GM19240 (cell line): Measurements from ENCODE around the gene EPOP.
"Not testable (repeated sequence)": the region's sequence is repeated elsewhere in the genome, so short reads cannot be mapped to it uniquely, and the experiment has no call there.

Source experiments
- DNase-seq: peaks from one replicate; pipeline ENCODE4 v3.0.0; 2011; ENCODE audit warnings: low spot score; ENCODE audit not compliant: insufficient read length

EPOP gene

DNA sequence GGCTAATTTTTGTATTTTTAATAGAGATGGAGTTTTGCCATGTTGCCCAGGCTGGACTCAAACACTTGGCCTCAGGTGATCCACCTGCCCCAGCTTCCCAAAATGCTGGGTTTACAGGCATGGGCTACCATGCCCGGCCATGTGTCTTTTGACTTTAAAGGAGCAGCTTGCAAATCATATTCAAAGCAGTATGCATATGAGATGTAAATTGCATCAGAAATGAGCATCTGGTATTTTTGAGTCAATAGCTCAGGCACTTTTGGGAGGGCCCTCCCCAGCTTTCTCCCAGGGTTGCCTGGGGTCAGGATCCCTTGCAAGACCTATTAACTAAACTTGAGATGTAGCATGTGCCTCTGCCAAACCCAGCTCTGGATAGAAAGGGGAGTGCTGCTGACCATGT, 21.5 kb downstream of the EPOP start:
- no peak for DNase-seq

GRCh38 chr17:38650653-38651173, 24.0 kb downstream of the EPOP start:
- DNase-seq, result not testable (repeated sequence)

- DNase-seq, result no peak
Measured at GRCh38 chr17:38637951-38638350, 36.8 kb downstream of the EPOP start.

DNA sequence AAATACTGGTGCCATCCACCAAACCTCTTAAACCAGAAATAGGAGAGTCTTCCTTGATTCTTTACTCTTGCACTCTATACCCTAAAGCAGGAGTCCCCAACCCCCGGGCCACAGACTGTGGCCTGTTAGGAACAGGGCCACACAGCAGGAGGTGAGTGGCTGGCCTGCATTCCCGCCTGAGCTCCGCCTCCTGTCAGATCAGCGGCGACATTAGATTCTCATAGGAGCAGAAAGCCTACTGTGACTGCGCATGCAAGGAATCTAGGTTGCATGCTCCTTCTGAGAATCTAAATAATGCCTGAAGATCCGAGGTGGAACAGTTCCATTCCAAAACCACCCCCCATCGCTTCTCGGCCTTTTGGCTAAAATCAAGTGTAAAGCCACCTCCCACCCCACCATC, 38.7 kb downstream of the EPOP start:
- no peak for DNase-seq

- DNase-seq, result no peak
Measured at GRCh38 chr17:38632334-38632733, 42.4 kb downstream of the EPOP start.

DNA sequence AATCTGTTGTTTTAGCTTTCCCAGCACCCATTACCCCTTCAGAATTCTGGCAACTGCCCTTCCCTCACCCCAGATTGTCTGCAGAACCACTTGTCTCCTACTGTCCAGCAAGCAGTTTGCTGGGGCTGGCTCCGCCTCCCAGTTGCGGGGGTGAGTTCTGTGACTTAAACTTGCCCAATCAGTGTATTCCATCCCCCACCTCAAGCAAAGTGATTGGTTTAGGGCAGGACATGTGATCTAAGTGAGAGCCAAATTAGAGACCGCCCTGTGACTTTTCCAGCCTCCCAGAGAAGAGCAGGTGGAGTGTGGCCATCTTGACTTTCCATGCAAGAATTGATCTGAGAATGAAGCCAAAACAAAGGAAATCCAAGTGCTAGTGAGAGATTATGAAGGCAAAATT, 46.3 kb downstream of the EPOP start:
- no peak for DNase-seq

GRCh38 chr17:38627957-38628356, 46.8 kb downstream of the EPOP start:
- DNase-seq, result no peak

- DNase-seq, result not testable (repeated sequence)
Measured at GRCh38 chr17:38626606-38627226, 48.0 kb downstream of the EPOP start.

DNA sequence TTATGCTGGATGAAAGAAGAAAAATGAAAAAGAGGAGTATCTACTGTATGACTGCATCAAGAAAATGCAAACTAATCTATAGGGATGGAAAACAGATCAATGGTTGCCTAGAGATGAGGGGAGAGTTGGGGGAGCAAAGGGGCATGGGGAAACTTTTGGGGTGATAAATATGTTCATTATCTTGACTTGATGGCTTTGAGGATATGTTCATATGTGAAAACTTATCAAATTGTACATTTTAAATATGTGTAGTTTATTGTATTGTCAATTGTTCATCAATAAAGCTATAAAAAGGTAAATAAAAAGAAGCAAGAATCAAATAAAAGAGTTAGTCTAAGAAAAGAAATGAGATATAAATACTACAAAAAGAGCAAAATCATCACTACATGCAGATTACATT, 49.3 kb downstream of the EPOP start:
- no peak for DNase-seq

DNA sequence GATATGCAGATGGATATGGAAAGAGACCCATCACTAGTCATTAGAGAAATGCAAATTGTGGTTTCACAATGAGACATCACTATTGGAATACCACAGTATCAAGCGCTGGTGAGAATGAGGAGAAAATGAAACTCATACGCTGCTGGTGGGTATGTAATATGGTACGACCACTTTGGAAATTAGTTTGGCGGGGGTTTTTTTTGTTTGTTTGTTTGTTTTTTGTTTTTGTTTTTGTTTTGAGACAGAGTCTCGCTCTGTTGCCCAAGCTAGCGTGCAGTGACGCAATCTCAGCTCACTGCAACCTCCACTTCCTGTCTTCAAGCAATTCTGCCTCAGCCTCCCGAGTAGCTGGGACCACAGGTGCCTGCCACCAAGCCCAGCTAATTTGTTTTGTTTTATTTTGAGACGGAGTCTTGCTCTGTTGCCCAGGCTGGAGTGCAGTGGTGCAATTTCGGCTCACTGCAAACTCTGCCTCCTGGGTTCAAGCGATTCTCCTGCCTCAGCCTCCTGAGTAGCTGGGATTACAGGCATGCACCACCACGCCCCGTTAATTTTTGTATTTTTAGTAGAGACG, 49.9 kb downstream of the EPOP start:
- not testable (repeated sequence) for DNase-seq
